Endometrial microvascular endothelial cells (primary cell): Measurements from ENCODE around the gene RAD51B. TPM values are rescaled to one million over a fixed set of nuclear protein-coding genes. Genes with fewer than 3 reads are reported as not detected.
"Not testable (repeated sequence)": the region's sequence is repeated elsewhere in the genome, so short reads cannot be mapped to it uniquely, and the experiment has no call there.

Source experiments
- in situ Hi-C: cut with HindIII; loops from 2 replicates; pipeline ENCODE4 v1.10.0; 2017; ENCODE audit warnings: low sequenced_read_pairs, low pct_unique_long_range_greater_than_20kb; ENCODE audit errors: inconsistent ontology term
- total RNA-seq: library from RNA; depleted of rRNA; stranded (reverse); fragments of >200 nt; gene quantifications from one replicate; pipeline ENCODE4 v1.2.3, GENCODE V29; 2015; ENCODE audit errors: inconsistent ontology term

RAD51B gene
- total RNA-seq, 1 donor from 2014 or later: 16.4 TPM

GRCh38 chr14:68198713-68199495 lies 379.3 kb downstream of the RAD51B start:
- in situ Hi-C loops: no loop called here

GRCh38 chr14:68199554-68200151 lies 380.1 kb downstream of the RAD51B start:
- in situ Hi-C loops: no loop called here

GRCh38 chr14:68203871-68204270 lies 384.3 kb downstream of the RAD51B start:
- in situ Hi-C loops: no loop called here

- in situ Hi-C loops: no loop called here
Measured at GRCh38 chr14:68208218-68208617, 388.6 kb downstream of the RAD51B start.

- in situ Hi-C loops: no loop called here
Measured at GRCh38 chr14:68208626-68209317, 389.2 kb downstream of the RAD51B start.

GRCh38 chr14:68210729-68211299 lies 391.2 kb downstream of the RAD51B start:
- in situ Hi-C loops: no loop called here

GRCh38 chr14:68211421-68211820 lies 391.8 kb downstream of the RAD51B start:
- in situ Hi-C loops: no loop called here

- in situ Hi-C loops: no loop called here
Measured at GRCh38 chr14:68211886-68212285, 392.3 kb downstream of the RAD51B start.

GRCh38 chr14:68212361-68212760 lies 392.8 kb downstream of the RAD51B start:
- in situ Hi-C loops: no loop called here

GRCh38 chr14:68214431-68214830 lies 394.9 kb downstream of the RAD51B start:
- in situ Hi-C loops: no loop called here

GRCh38 chr14:68215629-68216028 lies 396.1 kb downstream of the RAD51B start:
- in situ Hi-C loops: no loop called here

GRCh38 chr14:68216079-68216478 lies 396.5 kb downstream of the RAD51B start:
- in situ Hi-C loops: no loop called here

- in situ Hi-C loops: no loop called here
Measured at GRCh38 chr14:68216957-68217356, 397.4 kb downstream of the RAD51B start.

- in situ Hi-C loops: no loop called here
Measured at GRCh38 chr14:68217791-68218340, 398.3 kb downstream of the RAD51B start.

GRCh38 chr14:68219407-68219806 lies 399.8 kb downstream of the RAD51B start:
- in situ Hi-C loops: no loop called here

GRCh38 chr14:68221046-68221445 lies 401.5 kb downstream of the RAD51B start:
- in situ Hi-C loops: not testable (repeated sequence)

GRCh38 chr14:68222154-68222553 lies 402.6 kb downstream of the RAD51B start:
- in situ Hi-C loops: no loop called here

GRCh38 chr14:68222726-68223125 lies 403.1 kb downstream of the RAD51B start:
- in situ Hi-C loops: no loop called here

GRCh38 chr14:68223631-68224030 lies 404.1 kb downstream of the RAD51B start:
- in situ Hi-C loops: no loop called here
